ENCODE results near the gene MLH3. TPM values are rescaled to one million over a fixed set of nuclear protein-coding genes. Genes with fewer than 3 reads are reported as not detected.

MLH3 gene
- total and polyA plus RNA-seq, 10 of the 15 experiments (the other 5 are each of a cell fraction or from before 2014, with no cell fraction given), result 12.6 to 31.2 (median 19.6) TPM

DNA sequence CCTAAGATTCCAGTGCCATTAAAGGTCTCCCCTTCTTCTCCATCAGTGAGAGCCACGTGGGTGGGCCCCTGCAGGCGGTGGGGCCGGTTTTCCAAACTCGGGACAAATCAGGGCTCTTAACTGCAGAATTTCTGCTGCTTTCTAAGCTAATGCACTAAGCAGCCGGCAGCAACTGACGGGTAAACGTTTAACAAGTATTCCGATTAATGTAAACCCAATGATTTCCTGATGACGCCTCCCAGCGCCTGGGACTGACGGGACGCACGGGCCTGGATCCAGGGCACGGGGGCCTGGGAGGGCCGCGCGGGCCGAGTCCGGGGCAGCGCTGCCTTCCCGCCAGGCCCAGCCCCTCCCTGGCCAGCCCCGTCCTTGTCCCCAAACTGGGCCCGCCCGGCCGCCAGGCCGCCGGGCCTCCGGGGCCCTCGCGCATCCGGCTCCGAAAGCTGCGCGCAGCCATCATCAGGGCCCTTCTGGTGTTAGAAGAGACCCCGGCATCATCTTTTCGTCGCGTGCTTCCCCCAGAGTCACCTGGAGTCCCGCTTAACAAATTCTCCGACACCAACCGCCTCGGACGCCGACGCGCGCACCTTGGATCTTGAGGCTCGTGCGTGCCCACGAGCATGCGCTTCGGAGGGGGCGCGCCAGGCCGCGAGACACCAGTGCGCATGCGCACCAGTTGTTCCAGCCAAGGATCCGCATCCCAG, at the start of gene MLH3 (continued):
- TF ChIP-seq ZSCAN29 (IDR thresholded peaks at IDR 0.05) (no peak), IKZF1 (conservative IDR thresholded peaks at IDR 0.05) (peak; percentile 96), RBBP5 (conservative IDR thresholded peaks at IDR 0.05) (no peak), TCF12 (IDR thresholded peaks at IDR 0.05; ENCODE audit: low read depth, low read length) (peak; percentile 13; the same call in 1 of the 2 replicates), CHD1 (IDR thresholded peaks at IDR 0.05; ENCODE audit: low read depth, low read length) (no peak), CBFB (IDR thresholded peaks at IDR 0.05; ENCODE audit: low read depth) (no peak), ZNF384 (IDR thresholded peaks at IDR 0.05; ENCODE audit: borderline replicate concordance, low read depth, low read length) (no peak), RB1 (IDR thresholded peaks at IDR 0.05; ENCODE audit: borderline replicate concordance) (peak; percentile 79), POU2F2 (IDR thresholded peaks at IDR 0.05; ENCODE audit: borderline replicate concordance, low read depth, low read length) (no peak), POLR2AphosphoS5 (IDR thresholded peaks at IDR 0.05; ENCODE audit: low read length) (peak; percentile 62; the same call in 1 of the 2 replicates), MTA3 (IDR thresholded peaks at IDR 0.05; ENCODE audit: borderline replicate concordance, low read length) (no peak), BHLHE40 (IDR thresholded peaks at IDR 0.05; ENCODE audit: borderline replicate concordance in 1 of 2, low read depth in 2 of 2, low read length in 1 of 2) (peak; percentile 41 to 85; a peak in 3 of 4 replicates), NR2C1 (IDR thresholded peaks at IDR 0.05) (no peak), PAX5 (IDR thresholded peaks at IDR 0.05; ENCODE audit: borderline replicate concordance, low read depth, low read length) (no peak), FOXM1 (IDR thresholded peaks at IDR 0.05; ENCODE audit: low read depth, low read length) (no peak), EZH2 (IDR thresholded peaks at IDR 0.05; ENCODE audit: borderline replicate concordance, control insufficient read depth, low read depth, low read length) (no peak), RELA (IDR thresholded peaks at IDR 0.05; ENCODE audit: borderline replicate concordance, partially characterized antibody) (peak; percentile 51)
- TF ChIP-seq, protein P1, sequence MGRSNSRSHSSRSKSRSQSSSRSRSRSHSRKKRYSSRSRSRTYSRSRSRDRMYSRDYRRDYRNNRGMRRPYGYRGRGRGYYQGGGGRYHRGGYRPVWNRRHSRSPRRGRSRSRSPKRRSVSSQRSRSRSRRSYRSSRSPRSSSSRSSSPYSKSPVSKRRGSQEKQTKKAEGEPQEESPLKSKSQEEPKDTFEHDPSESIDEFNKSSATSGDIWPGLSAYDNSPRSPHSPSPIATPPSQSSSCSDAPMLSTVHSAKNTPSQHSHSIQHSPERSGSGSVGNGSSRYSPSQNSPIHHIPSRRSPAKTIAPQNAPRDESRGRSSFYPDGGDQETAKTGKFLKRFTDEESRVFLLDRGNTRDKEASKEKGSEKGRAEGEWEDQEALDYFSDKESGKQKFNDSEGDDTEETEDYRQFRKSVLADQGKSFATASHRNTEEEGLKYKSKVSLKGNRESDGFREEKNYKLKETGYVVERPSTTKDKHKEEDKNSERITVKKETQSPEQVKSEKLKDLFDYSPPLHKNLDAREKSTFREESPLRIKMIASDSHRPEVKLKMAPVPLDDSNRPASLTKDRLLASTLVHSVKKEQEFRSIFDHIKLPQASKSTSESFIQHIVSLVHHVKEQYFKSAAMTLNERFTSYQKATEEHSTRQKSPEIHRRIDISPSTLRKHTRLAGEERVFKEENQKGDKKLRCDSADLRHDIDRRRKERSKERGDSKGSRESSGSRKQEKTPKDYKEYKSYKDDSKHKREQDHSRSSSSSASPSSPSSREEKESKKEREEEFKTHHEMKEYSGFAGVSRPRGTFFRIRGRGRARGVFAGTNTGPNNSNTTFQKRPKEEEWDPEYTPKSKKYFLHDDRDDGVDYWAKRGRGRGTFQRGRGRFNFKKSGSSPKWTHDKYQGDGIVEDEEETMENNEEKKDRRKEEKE (IDR thresholded peaks at IDR 0.05), result no peak
- TF ChIP-seq, protein P2, sequence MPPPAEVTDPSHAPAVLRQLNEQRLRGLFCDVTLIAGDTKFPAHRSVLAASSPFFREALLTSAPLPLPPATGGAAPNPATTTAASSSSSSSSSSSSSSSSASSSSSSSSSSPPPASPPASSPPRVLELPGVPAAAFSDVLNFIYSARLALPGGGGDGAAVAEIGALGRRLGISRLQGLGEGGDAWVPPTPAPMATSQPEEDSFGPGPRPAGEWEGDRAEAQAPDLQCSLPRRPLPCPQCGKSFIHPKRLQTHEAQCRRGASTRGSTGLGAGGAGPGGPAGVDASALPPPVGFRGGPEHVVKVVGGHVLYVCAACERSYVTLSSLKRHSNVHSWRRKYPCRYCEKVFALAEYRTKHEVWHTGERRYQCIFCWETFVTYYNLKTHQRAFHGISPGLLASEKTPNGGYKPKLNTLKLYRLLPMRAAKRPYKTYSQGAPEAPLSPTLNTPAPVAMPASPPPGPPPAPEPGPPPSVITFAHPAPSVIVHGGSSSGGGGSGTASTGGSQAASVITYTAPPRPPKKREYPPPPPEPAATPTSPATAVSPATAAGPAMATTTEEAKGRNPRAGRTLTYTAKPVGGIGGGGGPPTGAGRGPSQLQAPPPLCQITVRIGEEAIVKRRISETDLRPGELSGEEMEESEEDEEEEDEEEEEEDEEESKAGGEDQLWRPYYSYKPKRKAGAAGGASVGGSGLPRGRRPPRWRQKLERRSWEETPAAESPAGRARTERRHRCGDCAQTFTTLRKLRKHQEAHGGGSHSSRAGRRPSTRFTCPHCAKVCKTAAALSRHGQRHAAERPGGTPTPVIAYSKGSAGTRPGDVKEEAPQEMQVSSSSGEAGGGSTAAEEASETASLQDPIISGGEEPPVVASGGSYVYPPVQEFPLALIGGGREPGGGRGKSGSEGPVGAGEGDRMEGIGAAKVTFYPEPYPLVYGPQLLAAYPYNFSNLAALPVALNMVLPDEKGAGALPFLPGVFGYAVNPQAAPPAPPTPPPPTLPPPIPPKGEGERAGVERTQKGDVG (CRISPR knock-in tag; IDR thresholded peaks at IDR 0.05), result 0 out of 2 replicates have a peak, but pooled peaks have one; percentile 15
- TF ChIP-seq, protein P3, sequence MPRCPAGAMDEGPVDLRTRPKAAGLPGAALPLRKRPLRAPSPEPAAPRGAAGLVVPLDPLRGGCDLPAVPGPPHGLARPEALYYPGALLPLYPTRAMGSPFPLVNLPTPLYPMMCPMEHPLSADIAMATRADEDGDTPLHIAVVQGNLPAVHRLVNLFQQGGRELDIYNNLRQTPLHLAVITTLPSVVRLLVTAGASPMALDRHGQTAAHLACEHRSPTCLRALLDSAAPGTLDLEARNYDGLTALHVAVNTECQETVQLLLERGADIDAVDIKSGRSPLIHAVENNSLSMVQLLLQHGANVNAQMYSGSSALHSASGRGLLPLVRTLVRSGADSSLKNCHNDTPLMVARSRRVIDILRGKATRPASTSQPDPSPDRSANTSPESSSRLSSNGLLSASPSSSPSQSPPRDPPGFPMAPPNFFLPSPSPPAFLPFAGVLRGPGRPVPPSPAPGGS (IDR thresholded peaks at IDR 0.05; ENCODE audit: borderline replicate concordance, insufficient read depth, low read depth, low read length, poor library complexity, severe bottlenecking), result no peak
- TF ChIP-seq, protein P4, sequence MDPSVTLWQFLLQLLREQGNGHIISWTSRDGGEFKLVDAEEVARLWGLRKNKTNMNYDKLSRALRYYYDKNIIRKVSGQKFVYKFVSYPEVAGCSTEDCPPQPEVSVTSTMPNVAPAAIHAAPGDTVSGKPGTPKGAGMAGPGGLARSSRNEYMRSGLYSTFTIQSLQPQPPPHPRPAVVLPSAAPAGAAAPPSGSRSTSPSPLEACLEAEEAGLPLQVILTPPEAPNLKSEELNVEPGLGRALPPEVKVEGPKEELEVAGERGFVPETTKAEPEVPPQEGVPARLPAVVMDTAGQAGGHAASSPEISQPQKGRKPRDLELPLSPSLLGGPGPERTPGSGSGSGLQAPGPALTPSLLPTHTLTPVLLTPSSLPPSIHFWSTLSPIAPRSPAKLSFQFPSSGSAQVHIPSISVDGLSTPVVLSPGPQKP (IDR thresholded peaks at IDR 0.05; ENCODE audit: low read depth, low read length), result no peak
